ENCODE data around the gene USB1. TPM values are rescaled to one million over a fixed set of nuclear protein-coding genes. Genes with fewer than 3 reads are reported as not detected.
A peak's percentile ranks its signal among the peaks of the same experiment; 100 is the strongest.

Gene USB1
- total RNA-seq, 1 donor from 2014 or later: 9.4 TPM

GRCh38 chr16:57994361-57994760, 6.8 kb upstream of the USB1 start:
- no peak for DNase-seq (ENCODE audit: low read depth)

GRCh38 chr16:57994778-57995177, 6.4 kb upstream of the USB1 start:
- peak; percentile 43 for DNase-seq (ENCODE audit: low read depth)

GRCh38 chr16:57995721-57996405, 5.3 kb upstream of the USB1 start:
- DNase-seq (ENCODE audit: low read depth): no peak

- DNase-seq (ENCODE audit: low read depth): no peak
Measured at GRCh38 chr16:57996406-57997175, 4.6 kb upstream of the USB1 start.

- DNase-seq (ENCODE audit: low read depth): no peak
Measured at GRCh38 chr16:57997176-57997527, 4.1 kb upstream of the USB1 start.

GRCh38 chr16:57997528-57998265, 3.5 kb upstream of the USB1 start:
- no peak for DNase-seq (ENCODE audit: low read depth)

GRCh38 chr16:57998486-57998885, 2.7 kb upstream of the USB1 start:
- no peak for DNase-seq (ENCODE audit: low read depth)

GRCh38 chr16:57998992-57999365, 2.2 kb upstream of the USB1 start:
- no peak for DNase-seq (ENCODE audit: low read depth)

- DNase-seq (ENCODE audit: low read depth): peak; percentile 12
Measured at GRCh38 chr16:57999366-57999970, 1.7 kb upstream of the USB1 start.

GRCh38 chr16:57999971-58000705, 1.1 kb upstream of the USB1 start, which contains the start of gene ZNF319:
Gene ZNF319 (minus strand): TSS chr16:58000672. CDS start chr16:57998265, 2,407 bp downstream.
- DNase-seq (ENCODE audit: low read depth): peak; percentile 3

GRCh38 chr16:58001781-58002415, 691 bp downstream of the USB1 start:
- no peak for DNase-seq (ENCODE audit: low read depth)

GRCh38 chr16:58002416-58002800, 1.2 kb downstream of the USB1 start:
- DNase-seq (ENCODE audit: low read depth): no peak

- DNase-seq (ENCODE audit: low read depth): no peak
Measured at GRCh38 chr16:58002936-58003335, 1.7 kb downstream of the USB1 start.

- peak; percentile 31 for DNase-seq (ENCODE audit: low read depth)
Measured at GRCh38 chr16:58004736-58005135, 3.5 kb downstream of the USB1 start.

- no peak for DNase-seq (ENCODE audit: low read depth)
Measured at GRCh38 chr16:58009856-58010416, 8.7 kb downstream of the USB1 start.

- no peak for DNase-seq (ENCODE audit: low read depth)
Measured at GRCh38 chr16:58010886-58011285, 9.7 kb downstream of the USB1 start.

- no peak for DNase-seq (ENCODE audit: low read depth)
Measured at GRCh38 chr16:58011652-58012051, 10.4 kb downstream of the USB1 start.

GRCh38 chr16:58012481-58012880, 11.3 kb downstream of the USB1 start:
- DNase-seq (ENCODE audit: low read depth): no peak

- no peak for DNase-seq (ENCODE audit: low read depth)
Measured at GRCh38 chr16:58013201-58013956, 12.2 kb downstream of the USB1 start.

Data from myocyte (in vitro differentiated cells).